Adrenal gland (tissue), 12 donors: Measurements from ENCODE around the gene TDRD10. TPM values are rescaled to one million over a fixed set of nuclear protein-coding genes. Genes with fewer than 3 reads are reported as not detected.

Experiments used
- DNase-seq, 7 donors: peaks; one replicate each; pipeline ENCODE4 v3.0.0-alpha.2; 2019 to 2020
- H3K27ac ChIP-seq, 5 donors: fragments of 200-600 bp; sonication (generic) in 4 of 5; 1 replicate in 3 of 5; 2 replicates in 2 of 5; pipeline versions ENCODE4 v1.5.1 to v1.8.0; 2016 to 2020; ENCODE audit warnings: mild to moderate bottlenecking in 1 of 5
- H3K27me3 ChIP-seq: fragments of 200-600 bp; 2 replicates; pipeline ENCODE4 v1.8.0; 2021
- H3K36me3 ChIP-seq, 2 donors: fragments of 200-600 bp; replicated peaks in 1 of 2; 1 replicate in 1 of 2; 2 replicates in 1 of 2; pipeline versions ENCODE4 v1.5.1 to v1.8.0; 2018 to 2022
- H3K4me1 ChIP-seq, 2 donors: fragments of 200-600 bp; replicated peaks in 1 of 2; 1 replicate in 1 of 2; 2 replicates in 1 of 2; pipeline versions ENCODE4 v1.5.1 to v1.8.0; 2018 to 2021
- H3K4me3 ChIP-seq, 4 donors: fragments of 200-600 bp; sonication (generic) in 3 of 4; one replicate each; pipeline ENCODE4 v1.5.1; 2016 to 2018
- H3K9me3 ChIP-seq, 3 donors: fragments of 200-600 bp; sonication (generic) in 1 of 3; replicated peaks in 1 of 3; 1 replicate in 2 of 3; 2 replicates in 1 of 3; pipeline versions ENCODE4 v1.5.1 to v1.8.0; 2016 to 2021
- CTCF ChIP-seq, 6 experiments: fragments of 450-650 bp in 4 of 6; fragments of 200-600 bp in 2 of 6; sonication (generic) in 1 of 6; IDR thresholded peaks; 1 replicate in 5 of 6; 2 replicates in 1 of 6; pipeline versions ENCODE4 v1.5.1 to v1.8.0; 2016 to 2021; ENCODE audit warnings: antibody characterized with exemption in 6 of 6, mild to moderate bottlenecking in 2 of 6, moderate library complexity in 1 of 6
- POLR2A ChIP-seq, 2 donors: fragments of 450-650 bp; IDR thresholded peaks; one replicate each; pipeline ENCODE4 v1.6.1; 2017; ENCODE audit warnings: antibody characterized with exemption in 2 of 2, mild to moderate bottlenecking in 2 of 2, moderate library complexity in 1 of 2
- WGBS, 4 donors: extraction: QIAGEN DNeasy Blood & Tissue Kit in 2 of 4; methylation state at CpG; one replicate each; pipeline versions ENCODE4 v1.1.5 to v1.1.7; 2013 to 2017; 5-methylcytosine and 5-hydroxymethylcytosine counted together
- intact Hi-C, 2 donors: fragments of 100-400 bp; cut with DNase I; formaldehyde crosslinking; loops; one replicate each; pipeline versions ENCODE4 v1.14.1 to v1.15.0; 2022 to 2023
- polyA plus RNA-seq, 3 donors: library from polyadenylated mRNA; stranded (reverse); fragments of 200-250 nt in 2 of 3; fragments of 350-450 nt in 1 of 3; fragmentation: Illumina TruSeq in 1 of 3; extraction: RNeasy Lipid Tissue Mini Kit (QIAGEN cat#74804) in 1 of 3; gene quantifications; one replicate each; pipeline ENCODE4 v1.2.3, GENCODE V29; 2013 to 2014
- total RNA-seq, 9 donors: library from RNA; depleted of rRNA in 4 of 9; stranded (reverse); fragments of >200 nt in 4 of 9; fragments of 120-200 nt in 1 of 9; fragmentation: NEBNext Ultra II Directional in 1 of 9; extraction: Animal tissue kit (Norgen Biotek cat#: 25700) in 1 of 9; gene quantifications; one replicate each; pipeline versions ENCODE4 v1.1.0 to v1.2.4, GENCODE V29; 2013 to 2023
- donor health status: healthy with polysubstance abuse.
- donor health status: Bipolar disorder and iron deficiency.
- donor health status: DM: yes; HTN: yes; CAD: no.
- donor health status: DM: no; HTN: no; CAD: no.
- donor health status: DM: no; HTN: no; CAD: no.
- donor health status: DM: yes; HTN: yes; CAD: no.

Gene TDRD10
- total and polyA plus RNA-seq, 12 donors: 0.55 to 24.9 (median 3.6) TPM; not detected in 1

- H3K27ac ChIP-seq: peak overlapping the region in 1 of 5 donors; percentile 13
- TF ChIP-seq CTCF (IDR thresholded peaks at IDR 0.05) (no peak), POLR2A (IDR thresholded peaks at IDR 0.05) (no peak)
- intact Hi-C loops: no loop called here
- peaks cover 0 to 99% of the 10 kb centered on the region in 2 donors for H3K36me3 ChIP-seq
- H3K9me3 ChIP-seq: no peaks in the 10 kb centered on the region
- no peaks in the 10 kb centered on the region for H3K27me3 ChIP-seq
- DNase-seq: peak in 1 of 7 donors; percentile 48
- H3K4me1 ChIP-seq: no peaks in the 10 kb centered on the region
- 63 to 88% (median 67%) methylated on average over 7 to 9 of the region's 9 CpGs for WGBS, 4 donors
- no peak overlapping the region for H3K4me3 ChIP-seq
These were observed 81.8 kb downstream of the TDRD10 start for GRCh38 chr1:154583773-154584172.

GRCh38 chr1:154584267-154584994 lies 82.4 kb downstream of the TDRD10 start:
- Histone ChIP-seq H3K27ac (peak overlapping the region in 1 of 5 donors; percentile 13), H3K9me3 (no peaks in the 10 kb centered on the region), H3K4me1 (no peaks in the 10 kb centered on the region), H3K27me3 (no peaks in the 10 kb centered on the region), H3K4me3 (no peak overlapping the region), H3K36me3 (peaks cover 0 to 99% of the 10 kb centered on the region in 2 donors)
- TF ChIP-seq POLR2A (IDR thresholded peaks at IDR 0.05) (no peak), CTCF (IDR thresholded peaks at IDR 0.05) (no peak)
- no peak for DNase-seq
- intact Hi-C loops: no loop called here
- WGBS, 4 donors: 79 to 86% (median 80%) methylated on average over 9 of the region's 9 CpGs

- no peak overlapping the region for H3K4me3 ChIP-seq
- TF ChIP-seq POLR2A (IDR thresholded peaks at IDR 0.05): no peak
- TF ChIP-seq CTCF (IDR thresholded peaks at IDR 0.05): no peak
- no peaks in the 10 kb centered on the region for H3K4me1 ChIP-seq
- WGBS, 4 donors: 86 to 94% (median 89%) methylated on average over 7 to 10 of the region's 10 CpGs
- intact Hi-C loops: no loop called here
- peaks cover 0 to 99% of the 10 kb centered on the region in 2 donors for H3K36me3 ChIP-seq
- H3K9me3 ChIP-seq: no peaks in the 10 kb centered on the region
- no peak for DNase-seq
- H3K27ac ChIP-seq: no peak overlapping the region
- H3K27me3 ChIP-seq: no peaks in the 10 kb centered on the region
These were observed 84.2 kb downstream of the TDRD10 start for GRCh38 chr1:154586231-154586630.

- Histone ChIP-seq H3K27ac (no peak overlapping the region), H3K4me1 (no peaks in the 10 kb centered on the region), H3K27me3 (no peaks in the 10 kb centered on the region), H3K9me3 (no peaks in the 10 kb centered on the region), H3K4me3 (no peak overlapping the region), H3K36me3 (peaks cover 0 to 100% of the 10 kb centered on the region in 2 donors)
- no peak for TF ChIP-seq CTCF (IDR thresholded peaks at IDR 0.05)
- DNase-seq: no peak
- intact Hi-C loops: no loop called here
- 86 to 93% (median 91%) methylated on average over 6 of the region's 6 CpGs for WGBS, 4 donors
These were observed 84.6 kb downstream of the TDRD10 start for GRCh38 chr1:154586641-154587040.
